ENCODE results near the gene MSH4. TPM values are rescaled to one million over a fixed set of nuclear protein-coding genes. Genes with fewer than 3 reads are reported as not detected.
A peak's percentile ranks its signal among the peaks of the same experiment; 100 is the strongest.

Gene MSH4
- polyA plus RNA-seq, 2 of the 4 experiments (the other 2 are of a cell fraction) = 0.05 TPM; not detected in 1

DNA sequence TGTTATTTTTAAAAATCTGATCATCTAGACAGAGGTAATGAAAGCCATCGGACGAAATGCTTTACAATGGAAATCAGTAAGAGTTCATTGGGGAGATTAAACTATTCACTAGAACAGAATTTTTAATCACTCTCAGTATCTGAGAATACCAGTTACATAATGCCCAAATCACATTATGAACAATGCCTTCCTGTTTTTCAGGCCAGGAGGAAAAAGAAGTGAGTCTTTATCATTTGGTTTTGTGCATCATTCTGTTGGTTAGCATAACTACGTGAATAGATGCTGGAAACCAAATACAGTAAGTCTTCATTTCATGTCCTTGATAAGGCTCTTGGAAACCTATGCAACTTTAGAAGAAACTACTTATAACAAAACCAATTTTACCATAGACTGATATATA lies 153.5 kb downstream of the MSH4 start:
- no peaks in the 10 kb centered on the region for H3K9me3 ChIP-seq
- 84% methylated on average over 3 of the region's 3 CpGs for WGBS (ENCODE audit: missing lambda C conversion rate)
- FAIRE-seq = no peak
- H3K4me2 ChIP-seq = no peak overlapping the region
- no peak for DNase-seq (ENCODE audit: low read depth in 1 of 2, low spot score in 1 of 2)
- no peak for ATAC-seq
- peaks cover 45% of the 10 kb centered on the region for H3K4me1 ChIP-seq
- ChIA-PET CTCF (interaction anchor here (0.9 kb wide), 1 partner anchor 17 kb away, joined by 3 read pairs; no protein-coding TSS in a partner anchor), POLR2A (no interaction called here)
- no peak overlapping the region; a peak in 1 of 6 replicates for H3K27ac ChIP-seq
- TF ChIP-seq FOSL2 (IDR thresholded peaks at IDR 0.05) = no peak
- TF ChIP-seq FOSL2 (CRISPR knock-in tag; IDR thresholded peaks at IDR 0.05) = no peak
- TF ChIP-seq HEYL (CRISPR knock-in tag; IDR thresholded peaks at IDR 0.05) = no peak
- TF ChIP-seq, protein P1, sequence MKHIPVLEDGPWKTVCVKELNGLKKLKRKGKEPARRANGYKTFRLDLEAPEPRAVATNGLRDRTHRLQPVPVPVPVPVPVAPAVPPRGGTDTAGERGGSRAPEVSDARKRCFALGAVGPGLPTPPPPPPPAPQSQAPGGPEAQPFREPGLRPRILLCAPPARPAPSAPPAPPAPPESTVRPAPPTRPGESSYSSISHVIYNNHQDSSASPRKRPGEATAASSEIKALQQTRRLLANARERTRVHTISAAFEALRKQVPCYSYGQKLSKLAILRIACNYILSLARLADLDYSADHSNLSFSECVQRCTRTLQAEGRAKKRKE (CRISPR knock-in tag; IDR thresholded peaks at IDR 0.05; ENCODE audit: low read depth) = no peak
- no peak for TF ChIP-seq MYC (IDR thresholded peaks at IDR 0.05; ENCODE audit: borderline replicate concordance, low read length)
- TF ChIP-seq NR3C1 (IDR thresholded peaks at IDR 0.05) = no peak
- no peak for TF ChIP-seq EP300 (IDR thresholded peaks at IDR 0.05)
- TF ChIP-seq PBX3 (IDR thresholded peaks at IDR 0.05) = no peak
- no peak overlapping the region for H3K4me3 ChIP-seq

DNA sequence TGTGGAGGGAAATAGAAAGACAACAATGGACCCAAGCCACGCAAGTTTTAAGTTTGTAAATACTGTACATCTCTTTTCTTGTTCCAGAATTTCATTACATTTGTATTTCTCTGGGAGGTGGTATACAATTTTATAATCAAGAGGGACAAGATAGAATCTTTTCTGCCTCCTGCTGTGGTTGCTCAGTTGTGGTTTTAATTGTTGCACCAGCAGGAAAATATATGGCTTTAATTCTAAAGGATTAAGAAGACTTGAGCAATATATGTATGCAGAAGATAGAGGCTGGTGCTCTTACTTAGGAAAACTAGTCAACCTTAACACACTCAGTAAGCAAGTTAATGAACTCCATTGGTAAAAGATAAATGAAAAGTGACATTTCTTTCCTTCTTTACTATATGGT lies 155.3 kb downstream of the MSH4 start:
- Histone ChIP-seq H3K4me1 (peaks cover 45% of the 10 kb centered on the region), H3K4me2 (peak overlapping the region; percentile 29; the same call in 1 of the 3 replicates), H3K27ac (no peak overlapping the region; a peak in 1 of 6 replicates), H3K4me3 (no peak overlapping the region), H3K9me3 (no peaks in the 10 kb centered on the region)
- FAIRE-seq (no peak), DNase-seq (ENCODE audit: low read depth in 1 of 2, low spot score in 1 of 2) (no peak), ATAC-seq (no peak)
- POLR2A ChIA-PET = no interaction called here
- no peak for TF ChIP-seq POLR2AphosphoS2 (conservative IDR thresholded peaks at IDR 0.05; ENCODE audit: low read length)
- CTCF ChIA-PET = no interaction called here
- WGBS (ENCODE audit: missing lambda C conversion rate) = 65% methylated on average over 1 of the region's 1 CpG

DNA sequence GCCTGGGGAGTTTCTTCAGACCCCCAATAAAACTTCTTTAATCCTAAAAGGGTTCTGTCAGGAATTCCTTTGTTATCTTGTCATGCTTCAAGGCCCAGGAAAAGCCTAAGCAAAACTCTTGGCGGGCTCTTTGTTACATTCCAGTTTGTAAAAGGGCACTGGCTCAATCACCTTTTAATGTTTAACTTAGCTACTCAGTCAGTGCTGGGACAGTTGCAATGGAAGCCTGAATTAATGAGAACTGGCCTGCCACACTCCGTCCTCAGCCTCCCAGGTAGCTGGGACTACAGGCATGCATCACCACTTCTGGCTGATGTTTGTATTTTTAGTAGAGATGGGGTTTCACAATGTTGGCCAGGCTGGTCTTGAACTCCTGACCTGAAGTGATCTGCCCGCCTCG lies 156.8 kb downstream of the MSH4 start:
- Histone ChIP-seq H3K4me1 (peaks cover 45% of the 10 kb centered on the region), H3K9me3 (no peaks in the 10 kb centered on the region), H3K4me2 (peak overlapping the region; percentile 45), H3K27ac (peak overlapping the region; percentile 67 to 85), H3K4me3 (no peak overlapping the region)
- TF ChIP-seq FOXS1 (CRISPR knock-in tag; IDR thresholded peaks at IDR 0.05) (no peak), HDAC2 (IDR thresholded peaks at IDR 0.05) (no peak), EHF (CRISPR knock-in tag; IDR thresholded peaks at IDR 0.05) (no peak), ZFP36 (IDR thresholded peaks at IDR 0.05; ENCODE audit: borderline replicate concordance, partially characterized antibody) (no peak), EHMT2 (IDR thresholded peaks at IDR 0.05; ENCODE audit: low read depth) (no peak)
- no peak for FAIRE-seq
- ATAC-seq = peak in 1 of 2 experiments; percentile 56; a peak in 3 of 6 replicates
- 60% methylated on average over 4 of the region's 4 CpGs for WGBS (ENCODE audit: missing lambda C conversion rate)
- ChIA-PET POLR2A (no interaction called here), CTCF (no interaction called here)
- DNase-seq (ENCODE audit: low read depth in 1 of 2, low spot score in 1 of 2) = peak in 1 of 2 experiments; percentile 24

DNA sequence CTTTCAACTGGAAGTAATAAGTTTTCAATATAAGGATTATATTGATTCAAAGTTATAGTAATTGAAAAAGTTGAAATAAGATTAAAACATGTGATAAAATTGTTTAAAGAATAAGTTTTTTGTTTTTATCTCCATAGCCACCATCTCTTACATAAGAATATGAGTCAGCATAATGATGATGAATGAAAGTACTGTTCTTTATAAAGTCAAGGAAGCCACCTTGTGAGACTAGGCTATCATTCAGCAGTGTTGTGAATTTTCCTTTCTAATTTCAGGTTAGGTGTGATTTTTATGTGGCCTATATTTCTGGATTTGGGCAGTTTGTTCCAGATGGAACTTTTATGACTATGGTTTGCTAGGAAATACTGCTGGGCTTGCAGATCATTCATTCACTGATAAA lies 157.9 kb downstream of the MSH4 start:
- Histone ChIP-seq H3K4me1 (peaks cover 45% of the 10 kb centered on the region), H3K4me2 (peak overlapping the region; percentile 45), H3K4me3 (no peak overlapping the region), H3K9me3 (no peaks in the 10 kb centered on the region), H3K27ac (peak overlapping the region; percentile 67 to 85)
- ChIA-PET POLR2A (no interaction called here), CTCF (no interaction called here)
- TF ChIP-seq NFE2L2 (conservative IDR thresholded peaks at IDR 0.05; ENCODE audit: low read length) (no peak), MAFK (IDR thresholded peaks at IDR 0.05; ENCODE audit: partially characterized antibody) (peak; percentile 90), FOSL2 (IDR thresholded peaks at IDR 0.05) (no peak), FOSL2 (CRISPR knock-in tag; IDR thresholded peaks at IDR 0.05) (0 out of 2 replicates have a peak, but pooled peaks have one; percentile 20)
- DNase-seq (ENCODE audit: low read depth in 1 of 2, low spot score in 1 of 2) (peak; percentile 5 to 21), FAIRE-seq (no peak), ATAC-seq (no peak)

Small RNA genes within 50 kb of the gene (small RNA-seq; reads per million reads assigned to genes)
- gene SNORD45A = 0 reads per million in 6 experiments
- 0 reads per million in 6 experiments for gene SNORD45B
- 0 reads per million in 6 experiments for gene SNORD45C

Other genes with a start within 250 kb of the MSH4 start
- gene SLC44A5, start 185.8 kb upstream of the MSH4 start, polyA plus RNA-seq (2011; rRNA removed) = 1.5 and 1.6 TPM in 2 replicates
- gene SLC44A5, start 185.8 kb upstream of the MSH4 start, polyA plus RNA-seq (2017; fragmentation: RNase III; extraction: RNeasy Plus Mini Kit Qiagen cat#74134 plus additional on column Dnase treatment) = 0.10 to 0.16 TPM (median 0.14 TPM) in 3 replicates
- gene ACADM, start 72.2 kb upstream of the MSH4 start, polyA plus RNA-seq (2011; rRNA removed) = 30.4 and 45.1 TPM in 2 replicates
- gene ACADM, start 72.2 kb upstream of the MSH4 start, polyA plus RNA-seq (2017; fragmentation: RNase III; extraction: RNeasy Plus Mini Kit Qiagen cat#74134 plus additional on column Dnase treatment) = 42.2 to 45.4 TPM (median 42.9 TPM) in 3 replicates
- 118 and 165 TPM in 2 replicates for gene RABGGTB, start 10.6 kb upstream of the MSH4 start, polyA plus RNA-seq (2011; rRNA removed)
- 112 to 133 TPM (median 116 TPM) in 3 replicates for gene RABGGTB, start 10.6 kb upstream of the MSH4 start, polyA plus RNA-seq (2017; fragmentation: RNase III; extraction: RNeasy Plus Mini Kit Qiagen cat#74134 plus additional on column Dnase treatment)
- gene ASB17, start 135.5 kb downstream of the MSH4 start, polyA plus RNA-seq (2011; rRNA removed) = not detected in 2 replicates
- not detected in 3 replicates for gene ASB17, start 135.5 kb downstream of the MSH4 start, polyA plus RNA-seq (2017; fragmentation: RNase III; extraction: RNeasy Plus Mini Kit Qiagen cat#74134 plus additional on column Dnase treatment)

Measured in A549 (cell line).